H9 (cell line): Measurements from ENCODE around the gene TRNP1. TPM values are rescaled to one million over a fixed set of nuclear protein-coding genes. Genes with fewer than 3 reads are reported as not detected.

Experiments used
- DNase-seq: peaks from one replicate; pipeline ENCODE4 v3.0.0-alpha.2; 2017
- H2AFZ ChIP-seq: one replicate; pipeline ENCODE4 v1.6.1; 2013; ENCODE audit warnings: mild to moderate bottlenecking, low read length, control low read depth, moderate library complexity
- H2AK5ac ChIP-seq: 2 replicates; pipeline ENCODE4 v1.6.1; 2013; ENCODE audit warnings: low read length, control low read depth, mixed read lengths; ENCODE audit not compliant: insufficient read length
- H2BK120ac ChIP-seq: one replicate; pipeline ENCODE4 v1.6.1; 2013; ENCODE audit warnings: low read depth, mild to moderate bottlenecking, low read length, control low read depth, inconsistent platforms; ENCODE audit not compliant: poor library complexity, severe bottlenecking
- H2BK12ac ChIP-seq: 2 replicates; pipeline ENCODE4 v1.6.1; 2013; ENCODE audit warnings: low read length, control low read depth, mixed read lengths, low read depth; ENCODE audit not compliant: insufficient read length
- H2BK15ac ChIP-seq: 2 replicates; pipeline ENCODE4 v1.6.1; 2013; ENCODE audit warnings: low read depth, low read length, control low read depth
- H2BK20ac ChIP-seq: one replicate; pipeline ENCODE4 v1.6.1; 2013; ENCODE audit warnings: low read depth, mild to moderate bottlenecking, low read length, control low read depth, inconsistent platforms; ENCODE audit not compliant: poor library complexity, severe bottlenecking
- H2BK5ac ChIP-seq: 2 replicates; pipeline ENCODE4 v1.6.1; 2013; ENCODE audit warnings: low read length, control low read depth, mixed read lengths; ENCODE audit not compliant: insufficient read length
- H3K14ac ChIP-seq: 2 replicates; pipeline ENCODE4 v1.6.1; 2013; ENCODE audit warnings: low read length, control low read depth; ENCODE audit not compliant: insufficient read depth
- H3K18ac ChIP-seq: 2 replicates; pipeline ENCODE4 v1.6.1; 2013; ENCODE audit warnings: low read depth, mild to moderate bottlenecking, mixed read lengths, low read length, control low read depth; ENCODE audit not compliant: insufficient read length
- H3K23ac ChIP-seq: 2 replicates; pipeline ENCODE4 v1.6.1; 2013; ENCODE audit warnings: low read length, control low read depth, mixed read lengths, low read depth; ENCODE audit not compliant: insufficient read length
- H3K23me2 ChIP-seq: 2 replicates; pipeline ENCODE4 v1.6.1; 2013; ENCODE audit warnings: low read depth, mild to moderate bottlenecking, mixed read lengths, low read length, control low read depth; ENCODE audit not compliant: insufficient read length, poor library complexity, severe bottlenecking
- H3K27ac ChIP-seq: 2 replicates; pipeline ENCODE4 v1.5.1; 2013; ENCODE audit warnings: low read length, control low read depth, mixed read lengths, low read depth; ENCODE audit not compliant: insufficient read length
- H3K27me3 ChIP-seq: 2 replicates; pipeline ENCODE4 v1.6.1; 2013; ENCODE audit warnings: low read length, control low read depth, inconsistent platforms; ENCODE audit not compliant: insufficient read depth
- H3K4ac ChIP-seq: 2 replicates; pipeline ENCODE4 v1.6.1; 2013; ENCODE audit warnings: low read depth, mild to moderate bottlenecking, control low read depth, inconsistent platforms, low read length, moderate library complexity
- H3K4me1 ChIP-seq: 2 replicates; pipeline ENCODE4 v1.6.1; 2013; ENCODE audit warnings: low read length, control low read depth, inconsistent platforms; ENCODE audit not compliant: insufficient read depth
- H3K4me2 ChIP-seq: 2 replicates; pipeline ENCODE4 v1.6.1; 2013; ENCODE audit warnings: low read length, control low read depth, mixed read lengths; ENCODE audit not compliant: insufficient read length, insufficient read depth
- H3K56ac ChIP-seq: 2 replicates; pipeline ENCODE4 v1.6.1; 2013; ENCODE audit warnings: low read depth, mild to moderate bottlenecking, mixed read lengths, low read length, control low read depth; ENCODE audit not compliant: insufficient read length
- H3K79me1 ChIP-seq: 2 replicates; pipeline ENCODE4 v1.6.1; 2013; ENCODE audit warnings: low read depth, mild to moderate bottlenecking, moderate library complexity, low read length, control low read depth, inconsistent platforms; ENCODE audit not compliant: insufficient read depth, poor library complexity, severe bottlenecking
- H3K79me2 ChIP-seq: 2 replicates; pipeline ENCODE4 v1.6.1; 2013; ENCODE audit warnings: low read length, control low read depth, inconsistent platforms; ENCODE audit not compliant: insufficient read depth
- H3K9ac ChIP-seq: 2 replicates; pipeline ENCODE4 v1.6.1; 2013; ENCODE audit warnings: low read length, control low read depth, mixed read lengths; ENCODE audit not compliant: insufficient read length; ENCODE audit errors: extremely low read depth
- H3K9me3 ChIP-seq: one replicate; pipeline ENCODE4 v1.6.1; 2013; ENCODE audit warnings: low read depth, low read length, inconsistent platforms; ENCODE audit not compliant: control insufficient read depth
- H3T11ph ChIP-seq: one replicate; pipeline ENCODE4 v1.6.1; 2013; ENCODE audit warnings: mild to moderate bottlenecking, low read length, control low read depth, inconsistent platforms
- H4K20me1 ChIP-seq: one replicate; pipeline ENCODE4 v1.6.1; 2013; ENCODE audit not compliant: control insufficient read depth, insufficient read length, insufficient read depth
- H4K5ac ChIP-seq: 2 replicates; pipeline ENCODE4 v1.6.1; 2013; ENCODE audit warnings: low read depth, mild to moderate bottlenecking, mixed read lengths, low read length, control low read depth; ENCODE audit not compliant: insufficient read length
- H4K8ac ChIP-seq: replicated peaks from 2 replicates; pipeline ENCODE4 v1.6.1; 2013; ENCODE audit warnings: low read length, control low read depth, mixed read lengths, low read depth; ENCODE audit not compliant: insufficient read length
- H4K91ac ChIP-seq: 2 replicates; pipeline ENCODE4 v1.6.1; 2013; ENCODE audit warnings: low read depth, mild to moderate bottlenecking, moderate library complexity, mixed read lengths, low read length, control low read depth; ENCODE audit not compliant: insufficient read length
- H3K27ac Mint-ChIP-seq, 3 experiments: 2 replicates in 2 of 3; 3 replicates in 1 of 3; pipeline ENCODE4 v1.8.0; 2020 to 2021; ENCODE audit warnings: mixed read lengths in 3 of 3, mild to moderate bottlenecking in 1 of 3, moderate library complexity in 1 of 3
- H3K27me3 Mint-ChIP-seq: 2 replicates; pipeline ENCODE4 v1.8.0; 2021; ENCODE audit warnings: low read depth, mild to moderate bottlenecking, moderate library complexity, mixed read lengths
- H3K36me3 Mint-ChIP-seq, 3 experiments: 2 replicates in 2 of 3; 3 replicates in 1 of 3; pipeline ENCODE4 v1.8.0; 2020 to 2021; ENCODE audit warnings: low read depth in 3 of 3, mixed read lengths in 3 of 3; ENCODE audit not compliant: insufficient read depth in 1 of 3
- H3K4me1 Mint-ChIP-seq, 2 experiments: 2 replicates each; pipeline ENCODE4 v1.8.0; 2020; ENCODE audit warnings: mixed read lengths in 2 of 2
- H3K4me3 Mint-ChIP-seq, 2 experiments: 2 replicates in 1 of 2; 3 replicates in 1 of 2; pipeline ENCODE4 v1.8.0; 2020 to 2021; ENCODE audit warnings: mild to moderate bottlenecking in 2 of 2, mixed read lengths in 2 of 2, moderate library complexity in 1 of 2
- H3K9me3 Mint-ChIP-seq, 2 experiments: 2 replicates in 1 of 2; 3 replicates in 1 of 2; pipeline ENCODE4 v1.8.0; 2020; ENCODE audit warnings: mild to moderate bottlenecking in 2 of 2, mixed read lengths in 2 of 2, moderate library complexity in 1 of 2
- WGBS: extraction: QIAGEN DNeasy Blood & Tissue Kit; methylation state at CpG from one replicate; pipeline ENCODE4 v1.1.7; 2013; ENCODE audit warnings: missing lambda C conversion rate, low lambda C conversion rate, mixed read lengths; ENCODE audit not compliant: insufficient read length; ENCODE audit errors: extremely low coverage; 5-methylcytosine and 5-hydroxymethylcytosine counted together
- total RNA-seq: library from RNA; stranded (reverse); gene quantifications from 2 replicates; pipeline ENCODE4 v1.2.1, GENCODE V29; 2021
- TF ChIP-seq, protein P1 (sequence below): fragments of 200-600 bp; sonication (generic); conservative IDR thresholded peaks from 3 replicates; pipeline ENCODE4 v1.8.0; 2021; ENCODE audit warnings: antibody characterized with exemption, mild to moderate bottlenecking

Gene TRNP1
- total RNA-seq, 1 experiment from 2014 or later, result 39.0 TPM

DNA sequence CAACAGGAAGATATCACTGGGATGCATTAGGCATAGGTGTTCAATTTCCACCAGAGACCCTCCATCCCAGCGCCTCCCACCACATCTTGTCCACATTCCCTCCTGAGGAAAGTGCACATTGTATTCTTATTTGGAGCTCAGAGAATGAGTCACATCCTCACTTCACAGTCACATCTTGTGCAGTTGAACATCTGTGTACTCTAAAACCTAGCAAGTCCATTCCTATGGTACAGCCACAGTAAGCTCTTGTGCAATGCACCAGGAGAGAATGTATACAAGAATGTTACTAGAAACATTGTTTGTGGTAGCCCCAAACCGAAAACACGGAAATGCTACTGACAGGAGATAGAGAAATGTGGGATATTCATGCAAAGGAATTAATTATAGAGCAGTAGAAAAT lies 31.7 kb upstream of the TRNP1 start:
- WGBS, result no CpG with 5 or more reads among the region's 3 CpGs
- H3K27me3 Mint-ChIP-seq, result no peaks in the 10 kb centered on the region; the same call in none of the 2 replicates
- no peak overlapping the region for H3T11ph ChIP-seq

More for the DNA sequence above, 31.7 kb upstream of the TRNP1 start:
- Mint-ChIP-seq H3K27ac (no peak overlapping the region), H3K36me3 (peaks cover 0 to 4% (median 3%) of the 10 kb centered on the region in 3 experiments; a peak in 2 of 7 replicates), H3K4me3 (no peak overlapping the region; a peak in 1 of 5 replicates), H3K4me1 (peaks cover 15 to 19% of the 10 kb centered on the region in 2 experiments), H3K9me3 (no peaks in the 10 kb centered on the region; a peak in 1 of 5 replicates)
- Histone ChIP-seq H2BK20ac (no peak overlapping the region), H2BK12ac (no peak overlapping the region), H2AFZ (no peak overlapping the region), H4K5ac (no peak overlapping the region), H2BK15ac (no peak overlapping the region), H2BK5ac (no peak overlapping the region), H3K18ac (no peak overlapping the region), H3K56ac (no peak overlapping the region), H3K14ac (no peak overlapping the region), H3K23me2 (peaks cover 12% of the 10 kb centered on the region), H3K27me3 (no peaks in the 10 kb centered on the region), H3K23ac (no peak overlapping the region), H2AK5ac (no peak overlapping the region), H3K9ac (no peak overlapping the region), H2BK120ac (no peak overlapping the region), H3K4me1 (peaks cover 5% of the 10 kb centered on the region; the same call in 1 of the 2 replicates), H3K4me2 (no peak overlapping the region), H3K4ac (no peak overlapping the region), H3K9me3 (no peaks in the 10 kb centered on the region), H4K91ac (no peak overlapping the region), H4K20me1 (no peaks in the 10 kb centered on the region), H3K79me1 (peaks cover 6% of the 10 kb centered on the region), H3K27ac (no peak overlapping the region), H4K8ac (no peak overlapping the region), H3K79me2 (peaks cover 2% of the 10 kb centered on the region; the same call in 1 of the 2 replicates)
- TF ChIP-seq, protein P1, sequence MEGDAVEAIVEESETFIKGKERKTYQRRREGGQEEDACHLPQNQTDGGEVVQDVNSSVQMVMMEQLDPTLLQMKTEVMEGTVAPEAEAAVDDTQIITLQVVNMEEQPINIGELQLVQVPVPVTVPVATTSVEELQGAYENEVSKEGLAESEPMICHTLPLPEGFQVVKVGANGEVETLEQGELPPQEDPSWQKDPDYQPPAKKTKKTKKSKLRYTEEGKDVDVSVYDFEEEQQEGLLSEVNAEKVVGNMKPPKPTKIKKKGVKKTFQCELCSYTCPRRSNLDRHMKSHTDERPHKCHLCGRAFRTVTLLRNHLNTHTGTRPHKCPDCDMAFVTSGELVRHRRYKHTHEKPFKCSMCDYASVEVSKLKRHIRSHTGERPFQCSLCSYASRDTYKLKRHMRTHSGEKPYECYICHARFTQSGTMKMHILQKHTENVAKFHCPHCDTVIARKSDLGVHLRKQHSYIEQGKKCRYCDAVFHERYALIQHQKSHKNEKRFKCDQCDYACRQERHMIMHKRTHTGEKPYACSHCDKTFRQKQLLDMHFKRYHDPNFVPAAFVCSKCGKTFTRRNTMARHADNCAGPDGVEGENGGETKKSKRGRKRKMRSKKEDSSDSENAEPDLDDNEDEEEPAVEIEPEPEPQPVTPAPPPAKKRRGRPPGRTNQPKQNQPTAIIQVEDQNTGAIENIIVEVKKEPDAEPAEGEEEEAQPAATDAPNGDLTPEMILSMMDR, result no peak
- DNase-seq, result no peak
